GM21390 (cell line): ENCODE measurements around the gene HES1.
A peak's percentile ranks its signal among the peaks of the same experiment; 100 is the strongest.
"Not testable (repeated sequence)": the region's sequence is repeated elsewhere in the genome, so short reads cannot be mapped to it uniquely, and the experiment has no call there.

Experiments used
- ATAC-seq: cut with Tn5 transposase; IDR thresholded peaks from one replicate; pipeline ENCODE4 v1.9.1; 2021; ENCODE audit not compliant: unreplicated experiment

Gene HES1

GRCh38 chr3:194139814-194140391 is 4.0 kb downstream of the HES1 start:
- ATAC-seq: no peak

- ATAC-seq: no peak
Observed at GRCh38 chr3:194140520-194141414, 4.8 kb downstream of the HES1 start.

GRCh38 chr3:194141415-194142155 is 5.6 kb downstream of the HES1 start:
- ATAC-seq: peak; percentile 57

DNA sequence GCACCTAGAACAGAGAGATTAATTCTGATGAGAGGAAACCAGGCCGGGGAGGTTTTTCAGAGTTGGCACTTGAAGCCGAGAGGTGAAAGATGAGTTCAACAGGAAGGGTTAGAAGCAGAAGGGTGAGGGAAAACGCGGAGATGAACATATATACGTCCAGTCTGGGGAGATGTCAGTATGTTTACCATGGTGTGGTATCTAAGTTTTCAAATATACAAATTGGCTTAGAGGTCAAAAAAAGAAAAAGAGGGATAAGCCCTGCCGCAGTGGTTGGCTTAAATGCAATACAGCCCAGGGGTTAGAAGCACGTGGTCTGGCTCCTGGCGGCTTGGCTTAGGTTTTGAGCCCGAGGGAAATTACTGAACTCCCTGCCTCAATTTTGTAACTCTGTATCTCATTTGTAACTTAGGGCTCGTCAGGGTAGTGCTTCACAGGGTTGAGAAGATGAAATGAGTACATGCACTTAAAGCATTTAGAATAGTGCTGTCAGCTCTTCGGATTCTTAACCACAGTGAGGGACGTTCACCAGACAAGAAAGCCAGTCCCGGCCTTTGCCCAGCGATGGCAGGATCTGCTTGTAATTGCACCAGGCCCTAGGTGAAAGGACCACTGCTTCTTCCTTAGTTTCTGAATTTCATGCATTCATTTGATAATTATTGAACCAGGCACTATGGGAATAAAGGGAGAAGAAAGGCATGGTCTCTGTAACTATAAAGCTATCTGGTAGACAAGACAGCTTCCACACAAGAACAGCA is 6.4 kb downstream of the HES1 start:
- no peak for ATAC-seq

DNA sequence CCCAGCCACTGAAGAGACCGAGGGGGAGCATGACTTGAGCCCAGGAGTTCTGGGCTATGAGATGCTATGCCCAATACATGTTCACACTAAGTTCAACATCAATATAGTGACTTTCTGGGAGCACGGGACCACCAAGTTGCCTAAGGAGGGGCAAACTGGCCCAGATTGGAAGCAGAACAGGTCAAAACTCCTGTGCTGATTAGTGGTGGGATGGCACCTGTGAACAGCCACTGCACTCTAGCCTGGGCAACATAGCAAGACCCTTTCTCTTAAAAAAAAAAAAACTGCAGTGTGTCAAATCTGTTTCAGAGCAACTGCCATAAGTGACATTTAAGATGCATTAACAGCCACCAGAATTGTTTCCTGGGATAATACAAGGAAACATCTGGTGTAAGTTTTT is 9.8 kb downstream of the HES1 start:
- no peak for ATAC-seq

GRCh38 chr3:194147679-194148078 is 11.7 kb downstream of the HES1 start:
- no peak for ATAC-seq

DNA sequence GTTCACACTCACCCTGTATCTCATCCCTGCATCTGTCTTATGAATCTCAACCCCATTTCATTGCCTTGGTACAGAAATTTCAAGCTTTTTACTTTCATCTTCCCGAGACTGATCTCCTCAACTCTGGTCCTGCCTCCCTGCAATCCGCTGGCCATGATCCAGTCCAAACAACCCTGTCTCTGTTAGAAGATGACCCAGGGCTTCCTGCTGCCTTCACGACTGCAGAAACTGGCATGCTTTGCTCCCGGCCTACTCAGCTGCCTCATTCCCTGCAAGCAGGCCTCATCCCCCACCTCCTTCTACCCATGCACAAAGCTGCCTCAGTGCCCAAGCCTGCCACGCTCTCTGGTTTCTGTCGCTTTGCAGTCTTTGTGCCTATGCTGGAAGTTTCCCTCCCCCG is 12.4 kb downstream of the HES1 start:
- ATAC-seq: no peak

DNA sequence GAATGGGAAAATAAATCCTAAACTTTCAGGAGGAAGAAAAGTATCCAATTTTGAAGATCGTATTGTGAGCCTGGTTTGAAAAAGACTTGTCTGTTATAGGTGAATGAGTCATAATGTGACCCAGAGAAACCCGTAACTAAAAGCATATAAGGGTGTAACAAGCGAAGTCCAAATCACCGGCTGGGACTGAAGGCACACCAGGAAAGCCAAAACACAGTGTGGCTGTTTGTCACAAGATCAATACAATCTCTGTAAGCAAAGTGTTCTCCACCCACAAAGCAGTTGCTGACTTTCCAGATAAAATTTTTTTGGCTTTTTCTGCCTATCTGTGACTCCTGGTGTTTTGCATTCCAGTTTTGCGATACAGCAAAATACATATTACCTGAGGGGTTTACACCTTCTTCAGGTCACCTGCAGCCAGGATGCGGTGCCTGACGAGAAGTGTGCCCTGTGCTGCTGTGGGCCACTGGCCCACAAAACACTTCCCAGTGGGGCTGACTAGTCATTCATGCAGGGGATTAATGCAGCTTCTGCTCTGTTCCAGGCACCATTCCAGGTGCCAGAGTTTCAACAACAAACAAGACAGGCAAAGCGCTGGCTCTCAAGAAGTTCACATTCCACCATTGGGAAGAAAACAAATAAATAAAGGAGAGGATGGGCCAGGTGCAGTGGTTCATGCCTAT is 14.4 kb downstream of the HES1 start:
- ATAC-seq: no peak

GRCh38 chr3:194150935-194151302 is 15.0 kb downstream of the HES1 start:
- not testable (repeated sequence) for ATAC-seq

GRCh38 chr3:194154346-194154745 is 18.4 kb downstream of the HES1 start:
- ATAC-seq: no peak

GRCh38 chr3:194156095-194156494 is 20.1 kb downstream of the HES1 start:
- ATAC-seq: no peak

- no peak for ATAC-seq
Observed at GRCh38 chr3:194158942-194159439, 23.0 kb downstream of the HES1 start.

DNA sequence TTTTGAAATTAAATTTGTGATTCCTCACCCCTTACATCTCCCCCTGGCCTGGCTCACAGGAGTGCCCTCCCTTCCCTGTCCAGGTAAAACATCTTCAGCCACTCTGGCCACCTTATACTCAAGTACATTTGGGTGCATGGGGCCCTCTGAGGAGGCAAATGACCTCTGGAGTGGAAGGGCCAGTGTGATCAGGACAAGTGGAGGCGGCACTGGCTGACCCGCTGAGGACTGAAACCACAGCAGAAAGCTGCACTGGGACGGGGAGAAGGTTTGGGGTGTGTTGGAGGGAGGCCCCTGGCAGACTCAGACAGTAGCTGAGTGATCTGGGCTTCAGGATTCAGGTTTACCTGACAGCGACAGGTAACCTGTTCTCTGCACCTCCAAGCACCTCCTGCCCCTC is 24.2 kb downstream of the HES1 start:
- no peak for ATAC-seq

DNA sequence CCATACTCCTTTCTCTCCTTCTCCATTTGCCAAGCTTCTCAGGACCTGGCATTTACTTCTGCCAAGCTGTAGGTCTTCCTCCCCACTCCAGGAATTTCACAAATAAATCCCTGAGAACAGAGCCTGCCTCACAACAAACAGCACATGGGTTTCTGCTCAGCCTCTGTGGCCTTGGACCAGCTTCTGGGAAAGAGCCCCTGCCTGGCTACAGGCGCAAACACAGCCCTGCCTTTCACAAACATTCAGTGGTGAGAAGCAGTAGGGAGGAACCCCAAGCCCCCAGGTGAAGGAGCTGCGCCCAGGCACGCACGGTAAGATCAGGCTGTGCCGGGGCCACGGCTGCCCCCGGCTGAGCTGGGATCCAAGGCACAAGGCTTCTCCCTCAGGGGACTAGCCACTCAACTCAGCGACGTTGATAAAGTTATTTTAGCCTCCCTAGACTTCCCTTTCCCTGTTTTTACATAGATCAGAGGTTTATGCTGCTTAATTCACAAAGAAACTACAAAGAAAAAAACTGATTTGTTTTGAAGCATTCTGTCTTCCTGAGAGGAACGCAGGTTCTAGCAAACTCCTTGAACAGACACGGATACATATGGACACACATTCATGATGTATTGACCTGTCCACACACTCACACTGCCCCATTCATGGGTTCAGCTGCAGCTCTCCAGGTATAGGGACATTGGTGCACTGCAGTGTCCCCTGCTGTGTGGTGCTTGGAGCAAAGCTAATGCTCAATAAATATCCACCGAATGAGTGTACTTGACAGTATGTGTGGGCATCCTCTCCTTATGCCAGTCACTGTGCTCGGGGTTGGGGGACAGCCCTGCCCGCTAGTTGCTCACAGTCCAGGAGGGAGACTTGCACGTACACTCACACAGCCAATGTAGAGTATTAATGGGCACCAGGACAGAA is 25.4 kb downstream of the HES1 start:
- ATAC-seq: no peak

DNA sequence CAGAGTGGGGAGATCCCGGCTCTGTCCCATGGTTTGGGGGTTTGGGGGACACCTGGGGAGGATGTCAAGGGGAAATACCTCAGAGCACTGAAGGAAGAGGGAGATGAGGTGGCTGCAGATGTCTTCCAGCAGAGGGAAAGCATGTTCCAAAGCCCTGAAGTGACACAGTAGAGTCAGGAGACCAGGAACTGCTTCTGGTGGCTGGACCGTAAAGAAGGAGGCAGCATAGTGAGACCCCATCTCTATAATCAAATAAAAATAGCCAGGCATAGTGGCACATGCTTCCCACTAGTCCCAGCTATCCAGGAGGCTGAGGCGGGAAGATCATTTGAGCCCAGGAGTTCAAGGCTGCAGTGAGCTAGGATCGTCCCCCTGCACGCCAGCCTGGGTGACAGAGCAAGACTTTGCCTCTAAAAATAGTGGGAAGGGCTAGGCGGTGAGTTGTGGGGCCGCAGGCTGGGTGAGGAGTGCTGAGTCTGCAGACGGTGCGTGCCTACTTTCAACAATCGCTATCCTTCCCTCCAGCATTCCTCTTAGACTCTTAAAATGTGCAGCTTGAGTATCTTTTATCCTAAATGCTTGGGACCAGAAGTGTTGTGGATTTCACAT is 26.2 kb downstream of the HES1 start:
- ATAC-seq: no peak

DNA sequence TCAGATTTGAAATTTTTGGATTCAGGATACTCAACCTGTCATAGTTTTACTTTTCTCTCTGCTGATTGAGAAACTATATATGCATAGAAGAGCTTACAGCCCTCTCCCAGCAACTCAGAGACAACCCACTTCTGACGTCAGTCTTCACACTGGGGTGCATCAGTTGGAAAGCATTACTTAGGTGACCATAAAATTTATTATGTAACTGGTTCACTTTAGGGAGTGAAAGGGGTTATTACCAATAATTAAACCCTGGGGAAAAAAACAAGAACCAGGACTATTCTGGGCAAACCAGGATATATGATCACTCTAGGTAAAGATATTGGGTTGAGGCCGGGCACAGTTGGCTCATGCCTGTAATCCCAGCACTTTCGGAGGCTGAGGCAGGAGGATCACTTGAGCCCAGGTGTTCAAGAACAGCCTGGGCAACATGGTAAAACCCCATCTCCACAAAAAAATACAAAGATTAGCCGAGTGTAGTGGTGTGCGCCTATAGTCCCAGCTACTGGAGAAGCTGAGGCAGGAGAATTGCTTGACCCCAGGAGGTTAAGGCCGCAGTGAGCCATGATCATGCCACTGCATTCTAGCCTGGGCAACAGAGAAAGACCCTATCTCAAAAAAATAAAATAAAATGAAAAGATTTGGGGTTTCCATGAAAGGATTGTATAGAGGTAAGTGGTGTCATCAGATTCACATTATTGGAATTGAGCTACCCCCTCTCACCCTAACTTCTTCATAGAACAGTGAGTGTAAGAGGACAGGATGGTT is 27.1 kb downstream of the HES1 start:
- no peak for ATAC-seq

DNA sequence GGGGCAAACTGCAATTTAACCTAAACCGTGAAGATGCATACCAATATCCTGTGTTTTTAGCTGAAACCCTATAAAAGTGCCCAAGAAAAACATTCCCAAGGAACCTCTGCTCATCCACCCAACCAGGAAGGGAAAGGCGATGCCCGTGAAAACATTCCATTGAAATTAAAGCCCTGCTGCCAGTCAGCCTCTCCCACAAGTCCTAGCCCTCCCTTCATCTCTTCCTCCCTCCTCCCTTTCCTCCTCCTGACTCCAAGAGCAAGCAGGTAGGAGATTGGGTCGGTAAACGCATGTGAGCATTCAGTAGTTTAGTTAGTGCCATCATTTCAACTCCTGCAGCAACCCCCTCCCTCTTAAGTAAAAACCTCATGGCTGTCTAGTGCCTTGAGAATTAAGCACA is 27.7 kb downstream of the HES1 start:
- ATAC-seq: no peak

DNA sequence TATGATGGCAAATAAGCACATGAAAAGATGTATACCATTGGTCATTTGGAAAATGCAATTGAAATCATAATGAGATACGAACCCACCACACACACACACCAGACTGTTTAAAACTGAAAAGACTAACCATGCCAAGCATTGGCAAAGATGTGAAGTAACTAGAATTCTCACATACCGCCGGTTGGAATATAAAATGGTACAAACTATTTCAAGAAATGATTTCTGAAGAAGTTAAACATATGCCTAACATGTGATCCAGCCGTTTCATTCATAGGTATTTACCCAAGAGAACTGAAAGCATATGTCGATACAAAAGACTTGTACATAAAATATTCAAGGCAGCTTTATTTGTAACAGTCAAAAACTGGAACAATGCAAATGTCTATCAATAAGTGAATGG is 28.9 kb downstream of the HES1 start:
- no peak for ATAC-seq
